Measurements from ENCODE around the gene CPXM2. TPM values are rescaled to one million over a fixed set of nuclear protein-coding genes. Genes with fewer than 3 reads are reported as not detected.

CPXM2 gene
- total and polyA plus RNA-seq, 10 of the 15 experiments (the other 5 are each of a cell fraction or from before 2014, with no cell fraction given), result 0.08 to 1.1 (median 0.58) TPM

- no peak for TF ChIP-seq SRF (IDR thresholded peaks at IDR 0.05; ENCODE audit: low read depth in 2 of 2, low read length in 2 of 2)
- no peak for TF ChIP-seq CTCF (IDR thresholded peaks at IDR 0.05 in 2 of 3, conservative IDR thresholded peaks at IDR 0.05 in 1 of 3; ENCODE audit: control insufficient read depth in 2 of 3, extremely low read depth in 1 of 3, insufficient read depth in 1 of 3, low read depth in 3 of 3, low read length in 3 of 3)
- no peak for TF ChIP-seq ZNF24 (IDR thresholded peaks at IDR 0.05)
- TF ChIP-seq SMC3 (IDR thresholded peaks at IDR 0.05; ENCODE audit: borderline replicate concordance, low read length), result no peak
- no peak for TF ChIP-seq TBL1XR1 (IDR thresholded peaks at IDR 0.05; ENCODE audit: low read depth, low read length)
- TF ChIP-seq NBN (IDR thresholded peaks at IDR 0.05), result no peak
- TF ChIP-seq POU2F2 (IDR thresholded peaks at IDR 0.05; ENCODE audit: borderline replicate concordance, low read depth, low read length), result no peak
- no peak for TF ChIP-seq ZBTB33 (IDR thresholded peaks at IDR 0.05)
- no peak for TF ChIP-seq SUZ12 (IDR thresholded peaks at IDR 0.05; ENCODE audit: unreplicated experiment)
- TF ChIP-seq RELA (IDR thresholded peaks at IDR 0.05; ENCODE audit: borderline replicate concordance, partially characterized antibody), result no peak
- no peak for TF ChIP-seq MTA3 (IDR thresholded peaks at IDR 0.05; ENCODE audit: borderline replicate concordance, low read length)
These were observed 148.0 kb downstream of the CPXM2 start (continued) for GRCh38 chr10:123743441-123744223.
